Rectal smooth muscle tissue (tissue), 1 donor: ENCODE data around the gene FUCA1.

Experiments
- H3K27ac ChIP-seq: one replicate; pipeline ENCODE4 v1.7.0; 2013; ENCODE audit warnings: low read depth, low read length, inconsistent platforms
- H3K27me3 ChIP-seq: one replicate; pipeline ENCODE4 v1.7.0; 2013; ENCODE audit warnings: low read length; ENCODE audit not compliant: control insufficient read depth, insufficient read depth
- H3K36me3 ChIP-seq: one replicate; pipeline ENCODE4 v1.7.0; 2013; ENCODE audit warnings: low read length; ENCODE audit not compliant: control insufficient read depth, insufficient read depth
- H3K4me1 ChIP-seq: one replicate; pipeline ENCODE4 v1.7.0; 2013; ENCODE audit warnings: low read length; ENCODE audit not compliant: control insufficient read depth, insufficient read depth
- H3K4me3 ChIP-seq: one replicate; pipeline ENCODE4 v1.7.0; 2013; ENCODE audit warnings: low read length
- H3K9ac ChIP-seq: one replicate; pipeline ENCODE4 v1.7.0; 2013; ENCODE audit warnings: low read length

The FUCA1 gene

GRCh38 chr1:23825076-23825761 lies 42.9 kb downstream of the FUCA1 start, which contains the start of gene HMGCL:
Gene HMGCL, minus strand, starts transcription at chr1:23825429. Its CDS starts 14 bp downstream, at chr1:23825415.
- Histone ChIP-seq H3K27ac (peak within 1 kb of the TSS; percentile 96), H3K4me3 (peak within 1 kb of the TSS; percentile 100), H3K27me3 (no peaks in the 10 kb centered on the region), H3K36me3 (peaks cover under 1% of the 10 kb centered on the region), H3K4me1 (peaks cover 10% of the 10 kb centered on the region), H3K9ac (peak within 1 kb of the TSS; percentile 100)

- Histone ChIP-seq H3K27ac (peak overlapping the region; percentile 96), H3K36me3 (peaks cover 2% of the 10 kb centered on the region), H3K9ac (peak overlapping the region; percentile 100), H3K4me1 (peaks cover 10% of the 10 kb centered on the region), H3K4me3 (peak overlapping the region; percentile 100), H3K27me3 (no peaks in the 10 kb centered on the region)
These were observed 43.4 kb downstream of the FUCA1 start for GRCh38 chr1:23824711-23825075.

- no peak overlapping the region for H3K27ac ChIP-seq
- no peak overlapping the region for H3K4me3 ChIP-seq
- peaks cover 10% of the 10 kb centered on the region for H3K4me1 ChIP-seq
- no peaks in the 10 kb centered on the region for H3K27me3 ChIP-seq
- peaks cover 4% of the 10 kb centered on the region for H3K36me3 ChIP-seq
- H3K9ac ChIP-seq = no peak overlapping the region
These were observed 44.3 kb downstream of the FUCA1 start for GRCh38 chr1:23823767-23824166.

- H3K36me3 ChIP-seq = peaks cover 32% of the 10 kb centered on the region
- H3K4me1 ChIP-seq = no peaks in the 10 kb centered on the region
- no peak overlapping the region for H3K9ac ChIP-seq
- no peak overlapping the region for H3K27ac ChIP-seq
- H3K4me3 ChIP-seq = no peak overlapping the region
- H3K27me3 ChIP-seq = no peaks in the 10 kb centered on the region
These were observed 50.5 kb downstream of the FUCA1 start for GRCh38 chr1:23817633-23818032.

- Histone ChIP-seq H3K4me1 (no peaks in the 10 kb centered on the region), H3K27me3 (no peaks in the 10 kb centered on the region), H3K36me3 (peaks cover 37% of the 10 kb centered on the region), H3K27ac (no peak overlapping the region), H3K4me3 (no peak overlapping the region), H3K9ac (no peak overlapping the region)
These were observed 51.2 kb downstream of the FUCA1 start for GRCh38 chr1:23816906-23817305.

GRCh38 chr1:23816361-23816760 lies 51.7 kb downstream of the FUCA1 start:
- Histone ChIP-seq H3K36me3 (peaks cover 39% of the 10 kb centered on the region), H3K4me1 (no peaks in the 10 kb centered on the region), H3K9ac (no peak overlapping the region)

GRCh38 chr1:23814016-23814415 lies 54.1 kb downstream of the FUCA1 start:
- Histone ChIP-seq H3K4me3 (no peak overlapping the region), H3K4me1 (no peaks in the 10 kb centered on the region), H3K36me3 (peaks cover 41% of the 10 kb centered on the region), H3K27ac (no peak overlapping the region), H3K9ac (no peak overlapping the region), H3K27me3 (no peaks in the 10 kb centered on the region)

More at GRCh38 chr1:23816361-23816760, 51.7 kb downstream of the FUCA1 start:
- no peaks in the 10 kb centered on the region for H3K27me3 ChIP-seq
- no peak overlapping the region for H3K27ac ChIP-seq
- H3K4me3 ChIP-seq = no peak overlapping the region

- Histone ChIP-seq H3K27me3 (no peaks in the 10 kb centered on the region), H3K9ac (no peak overlapping the region), H3K4me1 (no peaks in the 10 kb centered on the region), H3K36me3 (peaks cover 25% of the 10 kb centered on the region), H3K27ac (no peak overlapping the region), H3K4me3 (no peak overlapping the region)
These were observed 57.1 kb downstream of the FUCA1 start for GRCh38 chr1:23810818-23811540.

- H3K27me3 ChIP-seq = no peaks in the 10 kb centered on the region
- H3K36me3 ChIP-seq = peaks cover 22% of the 10 kb centered on the region
- H3K4me1 ChIP-seq = no peaks in the 10 kb centered on the region
- no peak overlapping the region for H3K9ac ChIP-seq
- H3K4me3 ChIP-seq = no peak overlapping the region
- H3K27ac ChIP-seq = no peak overlapping the region
These were observed 58.3 kb downstream of the FUCA1 start for GRCh38 chr1:23809751-23810171.

GRCh38 chr1:23807453-23807852 lies 60.6 kb downstream of the FUCA1 start:
- Histone ChIP-seq H3K27ac (no peak overlapping the region), H3K4me1 (no peaks in the 10 kb centered on the region), H3K36me3 (peaks cover 16% of the 10 kb centered on the region), H3K9ac (no peak overlapping the region), H3K27me3 (no peaks in the 10 kb centered on the region), H3K4me3 (no peak overlapping the region)

GRCh38 chr1:23806280-23806679 lies 61.8 kb downstream of the FUCA1 start:
- H3K9ac ChIP-seq = no peak overlapping the region
- no peak overlapping the region for H3K27ac ChIP-seq
- H3K27me3 ChIP-seq = no peaks in the 10 kb centered on the region
- peaks cover 9% of the 10 kb centered on the region for H3K36me3 ChIP-seq
- H3K4me1 ChIP-seq = peaks cover 3% of the 10 kb centered on the region
- no peak overlapping the region for H3K4me3 ChIP-seq

- H3K36me3 ChIP-seq = peaks cover 3% of the 10 kb centered on the region
- H3K4me1 ChIP-seq = peaks cover 3% of the 10 kb centered on the region
- no peak overlapping the region for H3K27ac ChIP-seq
These were observed 63.1 kb downstream of the FUCA1 start for GRCh38 chr1:23805025-23805424.

More at GRCh38 chr1:23805025-23805424, 63.1 kb downstream of the FUCA1 start:
- no peak overlapping the region for H3K4me3 ChIP-seq
- H3K27me3 ChIP-seq = no peaks in the 10 kb centered on the region
- H3K9ac ChIP-seq = no peak overlapping the region
